ENCODE measurements around the gene TTC36. TPM values are rescaled to one million over a fixed set of nuclear protein-coding genes. Genes with fewer than 3 reads are reported as not detected.

The TTC36 gene
- total RNA-seq, 1 experiment from 2014 or later = not detected

Other genes starting within 250 kb of the TTC36 start
- not detected in 2 replicates for gene CD3E, start 222.7 kb upstream of the TTC36 start, total RNA-seq (2014; rRNA removed; shearing (Covaris generic))
- gene CD3D, start 184.8 kb upstream of the TTC36 start, total RNA-seq (2014; rRNA removed; shearing (Covaris generic)) = not detected in 2 replicates
- gene CD3G, start 183.1 kb upstream of the TTC36 start, total RNA-seq (2014; rRNA removed; shearing (Covaris generic)) = not detected in 2 replicates
- 24.8 and 25.4 TPM in 2 replicates for gene UBE4A, start 167.9 kb upstream of the TTC36 start, total RNA-seq (2014; rRNA removed; shearing (Covaris generic))
- 49.2 and 49.7 TPM in 2 replicates for gene ATP5MG, start 125.9 kb upstream of the TTC36 start, total RNA-seq (2014; rRNA removed; shearing (Covaris generic))
- 15.2 and 19.1 TPM in 2 replicates for gene KMT2A, start 91.0 kb upstream of the TTC36 start, total RNA-seq (2014; rRNA removed; shearing (Covaris generic))
- 0.24 and 1.3 TPM in 2 replicates for gene TMEM25, start 3.7 kb downstream of the TTC36 start, total RNA-seq (2014; rRNA removed; shearing (Covaris generic))
- 34.6 and 40.5 TPM in 2 replicates for gene IFT46, start 38.5 kb downstream of the TTC36 start, total RNA-seq (2014; rRNA removed; shearing (Covaris generic))
- gene ARCN1, start 44.9 kb downstream of the TTC36 start, total RNA-seq (2014; rRNA removed; shearing (Covaris generic)) = 92.7 and 102 TPM in 2 replicates
- 87.1 and 101 TPM in 2 replicates for gene PHLDB1, start 80.1 kb downstream of the TTC36 start, total RNA-seq (2014; rRNA removed; shearing (Covaris generic))
- gene TREH, start 152.2 kb downstream of the TTC36 start, total RNA-seq (2014; rRNA removed; shearing (Covaris generic)) = 0.05 TPM in 1 of 2 replicates, not detected in the other

Measured in A172 (cell line).